GM12892 (cell line): Measurements from ENCODE around the gene CIZ1.
A peak's percentile ranks its signal among the peaks of the same experiment; 100 is the strongest.

Experiments used
- DNase-seq: peaks from one replicate; pipeline ENCODE4 v3.0.0; 2011; ENCODE audit not compliant: insufficient read length
- FAIRE-seq: peaks from 2 replicates; lab custom pipeline; 2011; peaks lifted over from hg19 to GRCh38; lab: Jason Lieb, UNC
- POLR2A ChIP-seq: IDR thresholded peaks from 2 replicates; pipeline ENCODE4 v1.6.1; 2011; ENCODE audit warnings: low read depth, low read length, control low read depth
- POLR2AphosphoS5 ChIP-seq: IDR thresholded peaks from 2 replicates; pipeline ENCODE4 v1.6.1; 2011; ENCODE audit warnings: low read depth, low read length, control low read depth
- TAF1 ChIP-seq: IDR thresholded peaks from 2 replicates; pipeline ENCODE4 v1.6.1; 2011; ENCODE audit warnings: low read depth, mild to moderate bottlenecking, control low read depth, low read length, borderline replicate concordance

CIZ1 gene

DNA sequence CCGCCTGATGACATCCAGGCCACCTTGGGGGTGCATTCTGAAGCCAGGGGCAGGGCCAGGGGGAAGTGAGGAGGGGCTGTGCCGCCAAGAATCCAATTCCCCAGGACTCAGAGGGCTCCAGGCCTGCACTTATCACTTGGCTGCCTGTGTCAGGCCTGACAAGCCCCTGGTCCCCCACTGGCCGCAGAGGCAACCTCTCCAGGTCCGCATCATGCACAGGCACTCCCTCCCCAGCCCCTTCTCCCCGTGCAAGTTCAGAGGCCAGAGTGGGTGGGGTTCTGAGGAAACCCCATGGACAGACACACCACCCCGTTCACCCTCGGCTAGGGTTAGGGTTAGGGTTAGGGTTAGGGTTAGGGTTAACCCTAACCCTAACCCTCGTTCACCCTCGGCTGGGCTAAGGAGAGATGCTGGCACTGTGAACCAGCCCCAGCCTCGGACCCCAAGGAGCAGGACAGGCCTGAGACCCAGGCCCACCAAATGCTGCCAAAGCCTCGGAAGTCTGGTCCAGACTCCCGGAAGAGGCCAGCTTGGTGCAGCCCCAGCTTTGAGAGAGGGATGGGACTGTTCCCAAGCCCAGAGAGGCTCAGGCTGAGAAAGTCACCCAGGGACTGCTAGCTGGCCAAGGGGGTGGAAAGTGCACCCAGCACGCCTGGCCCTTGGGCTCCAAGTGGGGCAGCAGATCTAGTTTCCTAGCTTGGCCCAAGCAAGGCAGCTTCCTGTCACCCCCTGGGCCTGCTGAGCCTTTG, 37.3 kb downstream of the CIZ1 start:
- DNase-seq (no peak), FAIRE-seq (peak; percentile 89)
- TF ChIP-seq POLR2AphosphoS5 (no peak), POLR2A (no peak), TAF1 (no peak)

DNA sequence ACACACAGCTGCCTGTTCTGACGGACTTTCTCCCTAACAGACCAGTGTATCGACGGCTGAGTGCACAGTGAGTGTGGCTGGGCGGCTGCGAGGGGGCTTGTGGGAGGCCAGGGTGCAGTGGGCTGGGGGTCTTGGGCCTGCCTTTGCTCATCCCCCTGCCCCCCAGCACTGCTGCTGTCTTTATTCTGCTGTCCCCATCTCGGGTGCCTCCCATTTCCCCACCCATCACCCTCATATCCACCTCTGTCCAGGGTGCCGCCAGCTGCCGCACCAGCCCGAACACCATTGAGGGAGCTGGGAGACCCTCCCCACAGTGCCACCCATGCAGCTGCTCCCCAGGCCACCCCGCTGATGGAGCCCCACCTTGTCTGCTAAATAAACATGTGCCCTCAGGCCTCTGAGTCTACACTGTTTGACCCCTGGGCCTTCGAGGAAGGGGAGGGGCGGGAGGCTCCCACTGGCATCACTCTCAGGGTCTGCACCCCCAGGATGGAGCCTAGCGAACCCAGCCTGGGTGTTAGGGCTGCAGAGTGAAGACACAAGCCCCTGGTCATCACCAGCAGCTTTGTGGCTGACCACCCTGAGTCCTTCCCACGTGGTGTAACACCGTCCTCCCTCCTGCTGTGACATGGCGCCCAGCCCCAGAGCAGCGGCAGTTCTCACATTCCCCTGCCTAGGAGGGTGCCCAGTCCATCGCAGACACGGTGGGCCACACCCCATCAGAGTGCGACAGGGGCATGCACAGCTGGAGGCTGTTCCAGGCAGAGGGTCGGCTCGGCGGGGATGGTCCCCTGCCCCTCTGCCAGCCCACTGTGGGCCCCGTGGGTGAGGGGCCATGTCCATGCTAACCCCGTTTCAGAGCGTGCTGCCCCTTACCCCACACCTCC, 38.1 kb downstream of the CIZ1 start:
- no peak for TF ChIP-seq POLR2AphosphoS5
- no peak for TF ChIP-seq TAF1
- no peak for TF ChIP-seq POLR2A
- no peak for DNase-seq
- no peak for FAIRE-seq

DNA sequence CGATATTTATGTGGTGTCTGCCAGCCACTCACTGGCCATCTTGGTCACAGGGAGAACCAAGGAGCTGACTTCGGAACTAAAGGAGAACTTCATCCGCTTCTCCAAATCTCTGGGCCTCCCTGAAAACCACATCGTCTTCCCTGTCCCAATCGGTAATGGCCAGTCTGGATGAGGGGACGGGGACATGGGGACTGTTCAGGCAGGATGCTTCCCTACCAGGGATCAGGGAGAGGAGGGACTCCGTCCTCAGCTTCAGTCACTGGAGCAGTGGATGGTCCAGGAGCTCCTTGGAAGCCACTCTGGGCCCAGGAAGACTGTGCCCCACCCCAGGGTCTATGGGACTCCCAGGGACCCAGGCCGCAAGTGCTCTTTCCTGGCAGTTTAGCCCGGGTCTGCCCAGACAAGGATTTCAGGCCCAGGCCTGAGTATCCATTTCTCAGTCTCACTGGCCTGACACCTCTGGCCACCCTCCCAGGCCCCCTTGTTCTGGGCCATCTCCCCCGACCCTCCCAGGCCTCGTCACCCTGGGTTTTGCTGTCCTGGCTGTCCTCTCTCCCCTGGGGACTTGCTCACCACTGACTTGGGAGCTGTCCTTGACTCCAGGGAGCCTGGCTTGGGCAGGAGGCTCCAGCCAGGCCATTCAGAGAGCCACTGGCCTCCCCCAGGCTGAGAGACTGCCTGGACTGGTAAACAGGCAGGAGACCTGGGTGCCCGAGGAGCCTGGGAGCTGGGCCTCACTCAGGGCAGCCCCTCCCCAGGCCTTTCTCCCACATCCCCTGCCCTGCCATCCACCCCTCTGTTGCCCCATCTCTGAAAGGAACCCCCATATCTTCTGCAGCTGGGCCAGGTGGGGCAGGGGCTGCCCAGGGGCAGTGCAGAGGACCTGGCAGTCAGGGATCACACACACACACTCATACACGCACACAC, 39.0 kb downstream of the CIZ1 start:
- DNase-seq (peak; percentile 1), FAIRE-seq (no peak)
- no peak for TF ChIP-seq POLR2A
- TF ChIP-seq TAF1: no peak
- no peak for TF ChIP-seq POLR2AphosphoS5

DNA sequence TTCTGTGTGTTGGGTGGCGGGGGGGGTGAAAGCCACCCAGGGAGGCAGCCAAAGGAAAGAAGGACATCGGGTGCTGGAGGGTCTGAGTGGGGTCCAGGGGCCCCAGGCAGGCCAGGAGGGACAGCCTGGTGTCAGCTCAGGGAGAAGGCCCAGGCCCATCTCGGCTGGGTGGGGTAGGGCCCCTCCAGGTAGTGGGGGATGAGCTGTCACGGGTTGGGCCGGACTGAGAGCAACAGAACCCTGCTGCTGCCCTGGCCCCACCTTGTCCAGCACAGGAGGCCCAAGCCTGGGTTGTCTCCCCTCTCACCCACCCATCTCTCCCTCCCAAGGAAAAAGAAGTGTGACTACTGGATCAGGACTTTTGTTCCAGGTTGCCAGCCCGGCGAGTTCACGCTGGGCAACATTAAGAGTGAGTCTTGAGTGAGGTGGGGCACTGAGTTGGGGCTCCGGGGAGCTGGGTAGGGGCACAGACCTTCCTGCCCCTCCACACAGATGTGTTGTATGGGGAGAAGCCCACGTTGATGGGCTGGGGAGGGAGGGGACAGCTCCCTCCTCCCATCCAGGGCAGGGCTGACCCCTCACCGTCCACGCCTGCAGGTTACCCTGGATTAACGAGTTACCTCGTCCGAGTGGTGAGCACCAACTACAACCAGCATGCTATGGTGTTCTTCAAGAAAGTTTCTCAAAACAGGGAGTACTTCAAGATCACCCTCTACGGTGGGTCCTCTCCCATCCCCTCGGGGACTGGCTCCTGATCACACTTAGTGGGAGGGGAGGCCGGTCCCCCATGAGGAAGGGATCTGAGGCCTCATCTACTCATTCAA, 39.9 kb downstream of the CIZ1 start:
- DNase-seq: peak; percentile 2
- no peak for FAIRE-seq
- no peak for TF ChIP-seq POLR2AphosphoS5
- TF ChIP-seq POLR2A: no peak
- no peak for TF ChIP-seq TAF1

DNA sequence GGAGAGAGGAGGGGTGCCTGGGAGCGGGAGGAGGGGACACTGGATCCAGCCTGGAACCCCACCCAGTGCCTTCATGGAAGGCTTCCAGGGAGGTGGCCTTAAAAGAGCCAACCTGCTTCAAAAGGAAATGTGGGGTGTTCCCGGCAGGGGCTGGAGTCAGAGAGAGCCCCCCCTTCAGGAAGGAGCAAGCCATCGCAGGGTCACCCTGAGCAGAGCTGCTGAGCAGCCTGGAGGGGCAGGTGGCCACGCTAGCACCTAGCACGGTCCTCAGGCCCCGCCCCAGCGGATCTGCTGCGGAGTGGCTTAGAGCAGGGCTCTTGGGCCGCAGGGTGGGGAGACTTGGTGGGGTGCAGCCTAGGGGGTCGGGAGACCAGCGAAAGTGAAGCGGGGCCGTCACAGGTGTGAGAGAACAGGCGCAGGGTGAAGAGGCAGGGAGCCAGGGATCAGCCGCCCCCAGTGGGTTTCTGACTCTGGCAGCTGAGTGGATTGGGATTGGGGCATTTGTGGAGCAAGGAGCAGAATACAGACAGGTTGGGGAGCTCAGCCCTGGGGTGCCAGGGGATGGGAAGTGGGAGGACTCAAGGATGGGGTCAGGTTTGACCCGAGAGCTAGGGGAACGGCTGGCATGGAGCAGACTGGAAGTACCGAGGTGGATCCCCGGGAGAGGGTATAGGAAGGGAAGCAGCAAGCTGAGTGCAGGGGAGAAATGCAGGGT, 40.6 kb downstream of the CIZ1 start:
- TF ChIP-seq POLR2A: no peak
- TF ChIP-seq POLR2AphosphoS5: no peak
- TF ChIP-seq TAF1: no peak
- FAIRE-seq: no peak
- DNase-seq: no peak

DNA sequence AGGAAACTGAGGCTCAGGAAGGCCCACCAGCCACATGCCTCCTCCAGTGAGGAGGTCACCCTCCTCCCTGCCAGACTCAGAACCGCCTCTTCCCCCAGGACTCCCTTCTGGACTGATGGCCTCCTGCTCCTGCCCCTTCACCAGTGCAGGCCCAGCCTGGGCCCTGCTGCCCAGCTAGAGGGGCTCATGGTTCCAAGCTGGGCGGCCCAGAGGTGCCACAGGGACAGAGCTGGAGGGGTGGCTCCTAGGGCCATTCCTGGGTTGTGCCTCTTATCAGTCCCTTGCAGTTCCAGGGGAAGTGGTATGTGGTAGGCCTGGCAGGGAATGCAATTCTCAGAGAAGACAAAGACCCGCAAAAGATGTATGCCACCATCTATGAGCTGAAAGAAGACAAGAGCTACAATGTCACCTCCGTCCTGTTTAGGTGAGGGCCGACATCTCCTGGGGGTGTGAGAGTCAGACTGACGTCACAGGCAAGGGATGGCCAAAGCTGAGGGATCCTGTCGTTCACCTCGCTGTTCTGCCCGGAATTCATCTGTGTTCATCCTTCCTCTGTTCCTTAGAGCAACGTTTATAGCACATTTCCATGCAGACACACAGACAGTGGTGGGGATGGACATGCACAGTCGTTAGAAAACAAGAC, 41.3 kb downstream of the CIZ1 start:
- DNase-seq (peak; percentile 14), FAIRE-seq (no peak)
- no peak for TF ChIP-seq POLR2AphosphoS5
- no peak for TF ChIP-seq TAF1
- TF ChIP-seq POLR2A: no peak

DNA sequence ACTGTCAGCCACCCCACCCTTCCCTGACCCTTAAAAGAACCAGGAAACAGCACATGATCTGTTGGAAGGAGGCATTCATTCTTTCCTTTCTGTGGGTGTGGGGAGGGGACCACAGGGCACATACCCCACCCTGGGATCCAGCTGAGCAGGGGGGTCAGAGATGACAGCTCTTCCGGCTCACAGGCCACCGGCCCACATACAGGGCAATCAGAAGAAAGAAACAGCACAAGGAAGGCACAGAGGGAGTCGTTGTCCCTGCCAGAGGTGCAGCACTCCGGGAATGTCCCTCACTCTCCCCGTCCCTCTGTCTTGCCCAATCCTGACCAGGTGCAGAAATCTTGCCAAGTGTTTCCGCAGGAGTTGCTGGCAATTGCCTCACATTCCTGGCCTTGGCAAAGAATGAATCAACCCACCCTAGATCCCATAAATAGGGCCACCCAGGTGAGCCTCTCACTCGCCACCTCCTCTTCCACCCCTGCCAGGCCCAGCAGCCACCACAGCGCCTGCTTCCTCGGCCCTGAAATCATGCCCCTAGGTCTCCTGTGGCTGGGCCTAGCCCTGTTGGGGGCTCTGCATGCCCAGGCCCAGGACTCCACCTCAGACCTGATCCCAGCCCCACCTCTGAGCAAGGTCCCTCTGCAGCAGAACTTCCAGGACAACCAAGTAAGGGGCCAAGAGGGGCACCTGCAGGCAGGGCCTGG, 42.2 kb downstream of the CIZ1 start, which contains the start of gene LCN2:
Gene LCN2 (plus strand): TSS at position 453 of the 701 bp plus-strand sequence. CDS start 73 bp downstream, at position 526.
- FAIRE-seq: no peak
- no peak for TF ChIP-seq POLR2A
- TF ChIP-seq TAF1: no peak
- TF ChIP-seq POLR2AphosphoS5: no peak
- peak; percentile 8 for DNase-seq

DNA sequence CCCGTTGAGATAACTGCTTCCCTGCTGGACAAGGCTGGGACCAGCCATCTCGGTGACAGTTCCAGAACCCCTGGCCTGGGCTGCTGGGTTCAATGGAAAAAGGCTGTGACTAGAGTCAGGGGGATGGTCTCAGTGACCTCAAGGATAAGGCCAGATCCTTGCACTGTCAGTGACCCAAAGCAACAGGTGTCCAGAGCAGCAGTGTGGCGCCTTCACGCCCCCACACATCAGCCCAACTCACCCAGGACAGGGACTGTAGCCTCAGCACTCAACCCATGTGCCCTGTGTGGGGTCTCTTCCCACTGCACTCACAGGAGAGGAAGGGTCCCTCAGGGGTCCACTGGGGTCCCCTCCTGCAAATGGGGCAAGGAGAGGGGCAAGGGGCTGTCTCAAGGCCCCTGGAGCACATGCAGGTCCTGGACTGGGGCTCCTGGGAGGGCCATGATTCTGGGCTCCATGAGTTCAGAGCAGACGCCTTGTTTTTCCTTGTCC, 42.8 kb downstream of the CIZ1 start:
- FAIRE-seq (no peak), DNase-seq (peak; percentile 16)
- TF ChIP-seq POLR2AphosphoS5 (no peak), POLR2A (no peak), TAF1 (no peak)

DNA sequence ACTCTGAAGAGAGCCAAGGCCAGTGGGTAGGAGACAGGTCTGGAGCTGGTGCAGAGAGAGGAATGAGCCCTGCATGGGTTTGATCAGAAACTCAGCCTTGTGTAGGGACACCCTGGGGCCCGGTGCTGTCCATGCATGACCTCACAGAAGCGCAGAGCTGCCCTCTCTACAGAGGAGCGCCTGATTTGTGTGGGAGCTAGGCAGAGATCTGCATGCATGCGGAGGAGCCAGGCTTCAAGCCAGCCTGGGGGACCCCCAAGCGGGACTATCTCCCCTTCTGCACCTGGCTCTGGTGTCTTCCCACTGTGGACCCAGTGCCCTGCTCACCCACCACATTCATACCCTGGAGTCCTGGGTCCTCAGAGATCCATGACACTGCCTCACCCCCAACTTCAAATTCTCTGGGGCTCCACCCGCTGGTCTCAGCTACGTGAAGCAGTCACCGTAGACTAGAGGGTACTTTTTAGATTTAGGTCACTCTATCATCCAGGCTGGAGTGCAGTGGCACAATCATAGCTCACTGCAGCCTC, 44.7 kb downstream of the CIZ1 start:
- FAIRE-seq (no peak), DNase-seq (peak; percentile 10)
- TF ChIP-seq POLR2A (no peak), TAF1 (no peak), POLR2AphosphoS5 (no peak)
